Muscle of arm (tissue), 12 donors: ENCODE data around the gene ZNF446. TPM values are rescaled to one million over a fixed set of nuclear protein-coding genes. Genes with fewer than 3 reads are reported as not detected.
"Not testable (repeated sequence)": the region's sequence is repeated elsewhere in the genome, so short reads cannot be mapped to it uniquely, and the experiment has no call there.

Source experiments
- DNase-seq: peaks from one replicate; pipeline ENCODE4 v3.0.0-alpha.2; 2013
- polyA plus RNA-seq, 12 donors: library from polyadenylated mRNA; unstranded; fragments of 120-200 nt; gene quantifications; one replicate each; pipeline ENCODE4 v1.2.1, GENCODE V29; 2013; ENCODE audit not compliant: insufficient read length in 12 of 12

Gene ZNF446
- polyA plus RNA-seq, 12 donors, result 4.8 to 10.4 (median 6.8) TPM; not detected in 1

GRCh38 chr19:58499021-58499927 lies 23.1 kb downstream of the ZNF446 start:
- peak; percentile 96 for DNase-seq

- DNase-seq, result no peak
Measured at GRCh38 chr19:58500242-58500641, 24.1 kb downstream of the ZNF446 start.

GRCh38 chr19:58507602-58508223 lies 31.6 kb downstream of the ZNF446 start:
- not testable (repeated sequence) for DNase-seq

GRCh38 chr19:58509731-58510083 lies 33.6 kb downstream of the ZNF446 start:
- DNase-seq, result no peak

GRCh38 chr19:58510084-58510862 lies 34.1 kb downstream of the ZNF446 start:
- no peak for DNase-seq

- no peak for DNase-seq
Measured at GRCh38 chr19:58511353-58512208, 35.4 kb downstream of the ZNF446 start, which contains the start of gene SLC27A5. Gene SLC27A5 (minus strand): TSS chr19:58511992. CDS start chr19:58511955, 37 bp downstream.

GRCh38 chr19:58513213-58513693 lies 37.1 kb downstream of the ZNF446 start:
- no peak for DNase-seq

GRCh38 chr19:58513694-58514563 lies 37.8 kb downstream of the ZNF446 start:
- peak; percentile 89 for DNase-seq

- DNase-seq, result no peak
Measured at GRCh38 chr19:58514564-58515022, 38.4 kb downstream of the ZNF446 start.

GRCh38 chr19:58515259-58515658 lies 39.1 kb downstream of the ZNF446 start:
- DNase-seq, result no peak

GRCh38 chr19:58516246-58516836 lies 40.2 kb downstream of the ZNF446 start:
- DNase-seq, result no peak

GRCh38 chr19:58516964-58517833 lies 41.0 kb downstream of the ZNF446 start:
- no peak for DNase-seq

GRCh38 chr19:58518256-58519086 lies 42.3 kb downstream of the ZNF446 start:
- no peak for DNase-seq

- DNase-seq, result peak; percentile 75
Measured at GRCh38 chr19:58519087-58519354, 42.9 kb downstream of the ZNF446 start.

- DNase-seq, result peak; percentile 95
Measured at GRCh38 chr19:58519355-58520256, 43.5 kb downstream of the ZNF446 start, which contains the start of gene ZBTB45. Gene ZBTB45 (minus strand): TSS chr19:58519810. CDS start chr19:58517673, 2,137 bp downstream.

GRCh38 chr19:58520257-58520599 lies 44.1 kb downstream of the ZNF446 start:
- no peak for DNase-seq

- DNase-seq, result no peak
Measured at GRCh38 chr19:58521651-58522050, 45.5 kb downstream of the ZNF446 start.
